ENCODE results near the gene KRTAP9-6.

GRCh38 chr17:41226051-41226450 is 39.1 kb upstream of the KRTAP9-6 start:
- TF ChIP-seq CTCF (conservative IDR thresholded peaks at IDR 0.05; ENCODE audit: low read depth, low read length) (no peak), EZH2 (IDR thresholded peaks at IDR 0.05; ENCODE audit: borderline replicate concordance, low read depth, low read length, poor library complexity, severe bottlenecking) (no peak)
